A549 (cell line): ENCODE data around the gene CALHM3.

ENCODE experiments used
- POLR2A ChIP-seq: IDR thresholded peaks from 2 replicates; pipeline ENCODE4 v1.6.1; 2012; ENCODE audit warnings: mild to moderate bottlenecking, low read length
- TF ChIP-seq, protein P1 (sequence below): fragments of >200 bp; sonication (Bioruptor Twin); formaldehyde crosslinking; IDR thresholded peaks from 3 replicates; pipeline ENCODE4 v1.5.1; 2016

DNA sequence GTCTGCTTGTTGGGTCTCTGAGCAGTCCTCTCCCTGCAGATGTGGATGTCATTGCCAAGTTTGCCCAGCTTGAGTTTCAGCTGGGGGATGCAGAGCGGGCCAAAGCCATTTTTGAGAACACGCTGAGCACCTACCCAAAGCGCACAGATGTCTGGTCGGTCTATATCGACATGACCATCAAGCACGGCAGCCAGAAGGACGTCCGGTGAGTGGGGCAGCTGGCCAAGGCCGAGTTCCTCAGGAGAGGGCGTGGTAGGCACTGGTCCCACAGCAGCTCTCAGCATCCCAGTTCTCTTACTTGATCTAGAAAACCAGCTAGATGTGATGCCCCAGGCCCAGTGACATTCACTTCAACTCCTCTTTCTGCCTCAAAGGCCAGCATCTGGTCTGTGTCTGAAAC, 34.6 kb downstream of the CALHM3 start:
- TF ChIP-seq, protein P1, sequence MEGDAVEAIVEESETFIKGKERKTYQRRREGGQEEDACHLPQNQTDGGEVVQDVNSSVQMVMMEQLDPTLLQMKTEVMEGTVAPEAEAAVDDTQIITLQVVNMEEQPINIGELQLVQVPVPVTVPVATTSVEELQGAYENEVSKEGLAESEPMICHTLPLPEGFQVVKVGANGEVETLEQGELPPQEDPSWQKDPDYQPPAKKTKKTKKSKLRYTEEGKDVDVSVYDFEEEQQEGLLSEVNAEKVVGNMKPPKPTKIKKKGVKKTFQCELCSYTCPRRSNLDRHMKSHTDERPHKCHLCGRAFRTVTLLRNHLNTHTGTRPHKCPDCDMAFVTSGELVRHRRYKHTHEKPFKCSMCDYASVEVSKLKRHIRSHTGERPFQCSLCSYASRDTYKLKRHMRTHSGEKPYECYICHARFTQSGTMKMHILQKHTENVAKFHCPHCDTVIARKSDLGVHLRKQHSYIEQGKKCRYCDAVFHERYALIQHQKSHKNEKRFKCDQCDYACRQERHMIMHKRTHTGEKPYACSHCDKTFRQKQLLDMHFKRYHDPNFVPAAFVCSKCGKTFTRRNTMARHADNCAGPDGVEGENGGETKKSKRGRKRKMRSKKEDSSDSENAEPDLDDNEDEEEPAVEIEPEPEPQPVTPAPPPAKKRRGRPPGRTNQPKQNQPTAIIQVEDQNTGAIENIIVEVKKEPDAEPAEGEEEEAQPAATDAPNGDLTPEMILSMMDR, result no peak
- no peak for TF ChIP-seq POLR2A
